HG03457 (cell line): Measurements from ENCODE around the gene SIK3.

Source experiments
- ATAC-seq: cut with Tn5 transposase; IDR thresholded peaks from one replicate; pipeline ENCODE4 v1.9.1; 2021; ENCODE audit warnings: moderate number of reproducible peaks; ENCODE audit not compliant: unreplicated experiment

The SIK3 gene

DNA sequence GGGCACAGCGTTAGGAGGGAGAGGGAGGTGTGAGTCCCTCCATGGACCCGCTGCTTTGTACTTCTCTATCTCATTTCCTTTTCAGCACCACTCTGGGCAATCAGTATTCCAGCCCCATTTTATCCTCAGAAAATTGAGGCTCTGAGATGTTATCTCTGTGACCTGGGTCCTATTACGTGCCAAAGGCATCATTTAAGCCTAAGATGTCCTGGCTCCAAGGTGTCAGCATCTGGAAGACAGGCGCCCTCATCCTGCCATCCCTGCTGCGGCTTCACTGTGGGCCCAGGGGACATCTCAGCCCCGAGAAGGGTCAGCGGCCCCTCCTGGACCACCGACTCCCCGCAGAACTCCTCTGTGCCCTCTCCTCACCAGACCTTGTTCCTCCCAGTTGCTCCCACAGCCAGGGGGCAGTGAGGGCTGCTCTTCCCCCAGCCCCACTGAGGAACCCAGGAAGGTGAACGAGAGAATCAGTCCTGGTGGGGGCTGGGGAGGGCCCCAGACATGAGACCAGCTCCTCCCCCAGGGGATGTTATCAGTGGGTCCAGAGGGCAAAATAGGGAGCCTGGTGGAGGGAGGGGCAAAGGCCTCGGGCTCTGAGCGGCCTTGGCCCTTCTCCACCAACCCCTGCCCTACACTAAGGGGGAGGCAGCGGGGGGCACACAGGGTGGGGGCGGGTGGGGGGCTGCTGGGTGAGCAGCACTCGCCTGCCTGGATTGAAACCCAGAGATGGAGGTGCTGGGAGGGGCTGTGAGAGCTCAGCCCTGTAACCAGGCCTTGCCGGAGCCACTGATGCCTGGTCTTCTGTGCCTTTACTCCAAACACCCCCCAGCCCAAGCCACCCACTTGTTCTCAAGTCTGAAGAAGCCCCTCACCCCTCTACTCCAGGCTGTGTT lies 269.4 kb downstream of the SIK3 start:
- ATAC-seq: no peak

GRCh38 chr11:116827461-116827860 lies 270.8 kb downstream of the SIK3 start:
- ATAC-seq: no peak

- ATAC-seq: no peak
Observed at GRCh38 chr11:116826751-116827431, 271.3 kb downstream of the SIK3 start.

GRCh38 chr11:116825854-116826750 lies 272.1 kb downstream of the SIK3 start:
- ATAC-seq: no peak

DNA sequence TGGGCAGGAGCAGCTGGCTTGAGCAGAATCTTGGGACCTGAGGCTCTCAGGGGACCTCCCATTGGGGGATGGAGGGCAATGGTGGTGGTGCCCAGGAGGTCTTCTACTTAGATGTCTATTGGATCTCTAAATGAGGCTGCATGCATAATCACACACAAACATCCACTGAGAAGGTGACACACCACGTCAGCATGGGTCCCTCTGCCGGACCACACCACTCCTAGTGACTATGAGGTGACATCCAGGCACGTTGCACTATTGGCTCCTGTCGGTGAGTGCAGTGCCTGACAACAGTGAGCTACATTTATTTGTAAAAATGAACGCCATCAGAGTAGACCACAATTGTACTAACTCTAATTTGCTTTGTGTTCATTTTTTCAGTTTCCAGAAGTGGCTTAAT lies 272.8 kb downstream of the SIK3 start:
- ATAC-seq: no peak

DNA sequence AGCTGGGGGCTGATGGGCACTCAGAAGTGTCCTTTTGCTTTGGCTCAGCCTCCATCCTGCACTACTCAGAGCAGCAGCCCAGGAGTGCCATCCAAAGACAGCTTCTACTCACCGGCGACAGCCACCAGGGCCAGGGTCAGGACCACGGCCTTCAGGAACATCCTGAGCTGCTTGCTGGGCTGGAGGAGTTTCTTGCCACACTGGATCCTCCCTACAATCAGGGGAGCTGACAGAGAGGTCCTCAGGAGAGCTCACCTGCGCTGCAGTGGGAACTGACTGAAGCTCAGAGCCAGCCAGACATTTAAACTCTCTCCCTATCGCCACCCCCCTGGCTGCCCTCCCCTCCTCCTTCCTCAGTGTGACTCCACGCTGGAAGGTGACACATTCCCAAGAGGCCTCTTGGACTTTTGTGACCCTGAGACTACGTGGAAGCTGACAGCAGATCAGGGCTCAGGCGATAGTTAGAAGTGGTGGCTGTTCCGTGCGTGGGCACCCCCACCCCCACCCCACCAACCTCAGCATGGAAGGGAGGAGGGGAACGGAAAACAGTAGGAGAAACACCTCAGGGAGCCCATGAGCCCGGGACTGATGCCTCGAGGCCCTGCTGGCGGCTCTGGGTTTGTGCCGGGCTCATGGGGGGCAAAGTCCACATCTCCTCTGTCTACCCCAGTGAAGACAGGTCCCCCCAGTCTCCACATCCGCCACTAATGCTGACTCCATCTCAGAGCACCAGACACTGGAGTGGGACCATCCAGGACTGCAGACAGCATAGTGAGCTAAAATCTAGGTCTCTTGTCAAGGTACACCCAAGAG lies 275.0 kb downstream of the SIK3 start, which contains the start of gene APOA4:
Gene APOA4 (minus strand): TSS at position 274 of the 813 bp plus-strand sequence. CDS start 113 bp downstream, at position 161.
- ATAC-seq: no peak

- ATAC-seq: no peak
Observed at GRCh38 chr11:116822575-116822974, 275.7 kb downstream of the SIK3 start.

- ATAC-seq: no peak
Observed at GRCh38 chr11:116821050-116821918, 276.9 kb downstream of the SIK3 start.

DNA sequence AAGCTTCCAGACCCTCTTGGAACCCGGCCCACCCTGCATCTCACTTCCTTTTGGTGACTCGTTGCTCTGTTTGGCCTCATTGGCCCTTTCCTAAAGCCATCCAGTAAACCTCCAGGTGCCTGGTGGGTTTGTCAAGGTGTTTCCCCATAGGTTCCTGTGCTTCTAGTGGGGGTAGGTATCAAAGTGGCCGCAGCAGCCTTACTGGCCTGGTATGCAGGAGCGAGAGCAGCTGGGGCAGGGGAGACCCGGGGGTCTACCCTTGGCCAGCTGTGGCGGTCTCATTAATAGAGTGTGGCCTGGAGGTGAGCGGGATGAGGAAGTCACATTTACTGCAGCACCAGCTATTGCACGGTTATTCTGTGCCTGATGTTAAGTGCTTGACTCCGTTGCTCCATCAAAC lies 279.2 kb downstream of the SIK3 start:
- ATAC-seq: no peak

GRCh38 chr11:116814502-116814901 lies 283.7 kb downstream of the SIK3 start:
- ATAC-seq: no peak

DNA sequence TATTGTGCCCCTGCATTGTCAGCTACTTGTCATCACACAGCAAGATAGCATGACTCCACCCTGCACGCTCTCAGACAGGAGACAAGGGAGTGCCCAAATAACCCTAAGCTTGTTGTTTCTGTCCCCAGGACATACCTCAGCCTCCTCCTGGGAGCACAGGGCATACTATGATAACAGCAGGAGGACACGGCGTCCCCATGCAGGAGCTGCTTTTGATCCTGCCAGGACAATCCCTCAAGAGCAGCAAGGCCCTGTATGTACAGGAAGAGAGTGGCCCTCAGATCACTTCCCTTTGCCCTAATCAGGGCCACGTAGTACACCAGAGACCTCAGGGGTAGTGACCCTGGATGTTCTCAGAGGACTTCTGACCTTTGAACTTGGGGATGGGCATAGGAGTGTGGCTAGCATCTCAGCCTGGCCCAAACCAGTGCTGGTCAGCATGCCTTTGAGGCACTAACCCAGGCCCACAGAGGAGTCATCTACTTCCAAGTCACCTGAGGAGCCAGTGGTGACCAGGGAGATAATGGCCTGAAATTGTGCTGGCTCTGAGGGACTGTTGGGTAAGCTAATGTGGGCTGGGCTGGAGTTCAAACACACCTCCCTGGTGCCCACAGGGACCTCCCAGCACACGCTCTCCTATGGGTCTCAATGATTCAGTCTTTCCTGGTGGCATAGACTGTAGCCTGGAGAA lies 284.3 kb downstream of the SIK3 start:
- no peak for ATAC-seq

- ATAC-seq: no peak
Observed at GRCh38 chr11:116813170-116813569, 285.1 kb downstream of the SIK3 start.

DNA sequence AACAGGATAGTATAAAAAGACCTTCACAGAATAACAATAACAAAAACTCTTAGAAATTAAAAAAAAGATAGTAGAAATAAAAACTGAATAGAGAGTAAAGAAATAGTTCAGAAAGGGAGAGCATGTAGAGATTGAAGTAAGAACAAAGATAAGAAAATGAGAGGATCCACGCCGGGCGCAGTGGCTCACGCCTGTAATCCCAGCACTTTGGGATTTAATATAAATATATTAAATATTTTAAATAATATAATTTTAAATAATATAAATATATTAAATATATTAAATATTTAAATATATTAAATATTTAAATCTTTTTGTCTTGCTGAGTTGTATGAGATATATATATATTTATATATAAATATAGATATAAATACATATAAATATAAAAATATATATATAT lies 286.1 kb downstream of the SIK3 start:
- ATAC-seq: no peak

DNA sequence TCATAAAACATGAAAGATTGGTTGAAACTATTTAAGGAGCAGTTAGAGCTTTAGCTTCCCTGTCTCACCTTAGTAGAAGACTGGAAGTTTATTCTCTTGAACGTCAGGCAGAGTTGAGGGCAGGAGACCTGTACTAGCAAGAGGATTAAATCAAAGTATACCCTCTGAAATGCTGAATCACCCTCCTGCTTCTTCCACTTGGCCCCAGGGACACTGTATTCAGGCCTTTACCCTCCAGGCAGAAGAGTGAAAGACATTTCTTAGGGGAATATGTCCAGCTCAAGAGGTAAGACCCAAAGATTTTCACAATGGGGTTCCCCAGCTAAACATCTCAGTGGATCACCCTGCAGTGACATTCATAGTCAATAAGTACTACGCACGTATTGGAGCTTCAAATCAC lies 287.0 kb downstream of the SIK3 start:
- no peak for ATAC-seq

- ATAC-seq: no peak
Observed at GRCh38 chr11:116808262-116809175, 289.7 kb downstream of the SIK3 start.

DNA sequence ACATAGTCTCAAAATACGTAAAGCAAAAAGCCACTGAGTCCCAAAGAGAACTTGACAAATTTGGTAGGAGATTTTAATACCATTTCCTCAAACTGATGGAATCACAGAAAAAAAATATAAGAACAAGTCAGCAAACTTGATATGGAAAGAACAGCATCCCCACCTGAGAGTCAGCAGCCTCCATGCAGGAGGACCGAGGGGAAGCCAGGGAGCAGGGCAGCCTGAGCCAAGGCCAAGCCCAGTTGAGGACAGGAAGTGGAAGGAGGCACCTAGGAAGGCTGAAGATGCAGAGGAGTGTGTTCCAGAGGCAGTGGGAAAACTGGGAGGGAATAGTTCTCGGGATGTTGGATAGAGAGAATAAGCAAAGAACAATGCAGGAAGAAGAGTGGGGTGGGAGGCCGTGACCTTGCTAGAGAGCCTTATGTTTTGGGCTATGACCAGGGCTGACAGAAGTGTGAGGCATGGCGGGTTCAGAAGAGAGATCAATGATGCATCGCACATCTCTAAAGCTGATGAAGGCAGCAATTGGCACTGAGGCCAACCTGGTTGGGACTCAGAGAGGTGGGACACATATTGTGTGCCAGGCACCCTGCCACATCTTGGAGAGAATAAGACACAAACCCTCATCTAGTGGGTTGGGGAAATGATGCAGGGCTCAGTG lies 290.5 kb downstream of the SIK3 start:
- no peak for ATAC-seq

- no peak for ATAC-seq
Observed at GRCh38 chr11:116804001-116804400, 294.2 kb downstream of the SIK3 start.
